B cell (primary cell): ENCODE measurements around the gene PACRG. TPM values are rescaled to one million over a fixed set of nuclear protein-coding genes. Genes with fewer than 3 reads are reported as not detected.

ENCODE experiments used
- ATAC-seq: fragments of 200-7000 bp; cut with Tn5 transposase; one replicate; pipeline ENCODE4 v1.10.0; 2021; ENCODE audit warnings: low read depth, mild to moderate bottlenecking, moderate number of reproducible peaks, moderate library complexity
- CTCF ChIA-PET: fragments of 350-600 bp; sonication (Branson Sonifier 250); formaldehyde crosslinking; loops from one replicate; lab custom pipeline; 2021; ENCODE audit warnings: antibody characterized with exemption, inconsistent platforms; lab: Charles Lee
- POLR2A ChIA-PET: fragments of 350-600 bp; sonication (Branson Sonifier 250); formaldehyde crosslinking; loops from one replicate; lab custom pipeline; 2021; ENCODE audit warnings: antibody characterized with exemption; lab: Charles Lee
- DNase-seq: peaks from one replicate; pipeline ENCODE4 v3.0.0; 2013
- H2AFZ ChIP-seq: 2 replicates; pipeline ENCODE4 v1.6.1; 2012; ENCODE audit warnings: mild to moderate bottlenecking, low read depth, low read length; ENCODE audit not compliant: insufficient read depth, poor library complexity, severe bottlenecking
- H3K27ac ChIP-seq, 2 donors: 1 replicate in 1 of 2; 2 replicates in 1 of 2; pipeline ENCODE4 v1.5.1; 2012 to 2013; ENCODE audit warnings: low read length in 2 of 2, mild to moderate bottlenecking in 2 of 2, moderate library complexity in 1 of 2
- H3K27me3 ChIP-seq, 4 experiments: fragments of 200-600 bp in 1 of 4; sonication (generic) in 1 of 4; replicated peaks in 1 of 4; 1 replicate in 2 of 4; 2 replicates in 2 of 4; pipeline versions ENCODE4 v1.6.1 to v1.7.0; 2013 to 2016; ENCODE audit warnings: low read length in 3 of 4, mild to moderate bottlenecking in 2 of 4, mixed read lengths in 1 of 4, moderate library complexity in 1 of 4; ENCODE audit not compliant: insufficient read depth in 4 of 4, control insufficient read depth in 3 of 4; ENCODE audit errors: control extremely low read depth in 1 of 4
- H3K36me3 ChIP-seq, 2 experiments: replicated peaks in 1 of 2; 1 replicate in 1 of 2; 2 replicates in 1 of 2; pipeline versions ENCODE4 v1.6.1 to v1.7.1; 2013; ENCODE audit warnings: low read length in 1 of 2; ENCODE audit not compliant: insufficient read depth in 2 of 2, control insufficient read depth in 1 of 2; ENCODE audit errors: control extremely low read depth in 1 of 2, extremely low read depth in 1 of 2
- H3K4me1 ChIP-seq, 2 donors: fragments of 200-600 bp in 1 of 2; sonication (generic) in 1 of 2; 1 replicate in 1 of 2; 2 replicates in 1 of 2; pipeline versions ENCODE4 v1.5.1 to v1.6.1; 2013 to 2017; ENCODE audit warnings: low read length in 2 of 2; ENCODE audit not compliant: control insufficient read depth in 2 of 2, insufficient read depth in 2 of 2
- H3K4me2 ChIP-seq: replicated peaks from 2 replicates; pipeline ENCODE3; 2012; ENCODE audit warnings: mild to moderate bottlenecking, low read depth, low read length; ENCODE audit not compliant: poor library complexity, severe bottlenecking
- H3K4me3 ChIP-seq, 5 experiments: fragments of 200-600 bp in 1 of 5; sonication (generic) in 1 of 5; 1 replicate in 3 of 5; 2 replicates in 2 of 5; pipeline versions ENCODE4 v1.5.1 to v1.7.0; 2011 to 2016; ENCODE audit warnings: low read length in 4 of 5, mild to moderate bottlenecking in 4 of 5, low read depth in 2 of 5, control low read depth in 1 of 5, moderate library complexity in 1 of 5; ENCODE audit not compliant: insufficient read depth in 1 of 5; ENCODE audit errors: control extremely low read depth in 1 of 5, extremely low read depth in 1 of 5
- H3K79me2 ChIP-seq: fragments of 200-600 bp; sonication (generic); one replicate; pipeline ENCODE4 v1.6.0; 2016; ENCODE audit warnings: low read length; ENCODE audit not compliant: control insufficient read depth, insufficient read depth
- H3K9ac ChIP-seq: fragments of 200-600 bp; sonication (generic); 2 replicates; pipeline ENCODE4 v1.6.1; 2017; ENCODE audit warnings: mild to moderate bottlenecking, low read length, moderate library complexity
- H3K9me3 ChIP-seq, 3 donors: one replicate each; pipeline versions ENCODE4 v1.6.1 to v1.7.1; 2013; ENCODE audit warnings: low read length in 2 of 3; ENCODE audit not compliant: control insufficient read depth in 2 of 3, insufficient read depth in 1 of 3; ENCODE audit errors: control extremely low read depth in 1 of 3
- H4K20me1 ChIP-seq: 2 replicates; pipeline ENCODE4 v1.6.0; 2012; ENCODE audit warnings: mild to moderate bottlenecking, low read length; ENCODE audit not compliant: insufficient read depth, control insufficient read depth, poor library complexity, severe bottlenecking
- H3K27ac Mint-ChIP-seq: one replicate; pipeline ENCODE4 v1.8.0; 2021; ENCODE audit warnings: mixed read lengths
- H3K27me3 Mint-ChIP-seq: one replicate; pipeline ENCODE4 v1.8.0; 2021; ENCODE audit warnings: mixed read lengths
- H3K4me1 Mint-ChIP-seq: one replicate; pipeline ENCODE4 v1.8.0; 2021; ENCODE audit warnings: mixed read lengths
- H3K4me3 Mint-ChIP-seq: one replicate; pipeline ENCODE4 v1.8.0; 2021; ENCODE audit warnings: mixed read lengths
- H3K9me3 Mint-ChIP-seq: one replicate; pipeline ENCODE4 v1.8.0; 2022; ENCODE audit warnings: mixed read lengths; ENCODE audit not compliant: insufficient read depth
- CTCF ChIP-seq: fragments of 200-600 bp; IDR thresholded peaks from one replicate; pipeline ENCODE4 v1.8.0; 2022; ENCODE audit warnings: antibody characterized with exemption, mild to moderate bottlenecking
- EZH2 ChIP-seq: IDR thresholded peaks from 2 replicates; pipeline ENCODE4 v1.6.1; 2012; ENCODE audit warnings: borderline replicate concordance, low read depth, mild to moderate bottlenecking, moderate library complexity, low read length; ENCODE audit not compliant: insufficient read depth, poor library complexity, severe bottlenecking
- WGBS: methylation state at CpG from one replicate; pipeline ENCODE4 v1.1.5; 2013; ENCODE audit warnings: missing lambda C conversion rate; ENCODE audit not compliant: insufficient coverage; 5-methylcytosine and 5-hydroxymethylcytosine counted together
- intact Hi-C: fragments of 100-400 bp; cut with micrococcal nuclease; formaldehyde crosslinking; loops from one replicate; pipeline ENCODE4 v1.10.0; 2022
- polyA plus RNA-seq: library from polyadenylated mRNA; depleted of rRNA; stranded (reverse); fragments of >200 nt; gene quantifications from 2 replicates; pipeline ENCODE4 v1.2.3, GENCODE V29; 2012
- total RNA-seq, 2 donors: library from RNA; stranded (reverse); fragments of 120-200 nt in 1 of 2; gene quantifications; 1 replicate in 1 of 2; 2 replicates in 1 of 2; pipeline versions ENCODE4 v1.2.3 to v1.2.4, GENCODE V29; 2013 to 2022

PACRG gene
- total and polyA plus RNA-seq, 2 donors (not counting 1 experiment from before 2014, with no cell fraction given) = not detected

DNA sequence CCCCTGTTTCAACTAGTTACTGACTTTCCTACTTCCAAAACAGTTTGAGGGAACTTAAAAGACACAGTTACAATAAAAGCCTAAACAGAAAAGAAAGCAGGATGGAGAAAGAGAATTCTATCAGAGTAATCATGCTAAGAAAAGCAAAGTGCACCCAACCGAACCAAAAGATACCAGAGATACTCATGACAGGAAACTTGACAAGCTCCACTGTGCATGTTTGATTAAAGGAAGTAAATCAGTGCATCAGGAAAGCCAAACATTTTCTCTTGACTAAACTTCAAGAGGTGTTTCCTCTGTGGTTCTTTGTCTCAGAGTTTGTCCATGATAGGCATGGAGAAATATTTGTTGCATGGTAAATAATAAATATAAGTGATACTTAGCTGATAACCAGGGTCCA lies 138.9 kb downstream of the PACRG start:
- Histone ChIP-seq H3K27ac (no peak overlapping the region), H3K4me2 (no peak overlapping the region), H4K20me1 (no peaks in the 10 kb centered on the region), H3K79me2 (no peaks in the 10 kb centered on the region), H3K4me1 (peaks cover 0 to 7% of the 10 kb centered on the region in 2 donors), H3K9ac (no peak overlapping the region), H3K36me3 (no peaks in the 10 kb centered on the region), H2AFZ (no peak overlapping the region), H3K27me3 (no peaks in the 10 kb centered on the region), H3K4me3 (no peak overlapping the region), H3K9me3 (peaks cover 0 to 6% (median 0%) of the 10 kb centered on the region in 3 donors)
- Mint-ChIP-seq H3K27me3 (no peaks in the 10 kb centered on the region), H3K4me1 (peaks cover 3% of the 10 kb centered on the region), H3K27ac (no peak overlapping the region), H3K4me3 (no peak overlapping the region), H3K9me3 (no peaks in the 10 kb centered on the region)
- no peak for TF ChIP-seq CTCF
- no peak for TF ChIP-seq EZH2
- 0% methylated on average over 1 of the region's 1 CpG for WGBS
- intact Hi-C loops = no loop called here
- ATAC-seq (no peak), DNase-seq (no peak)
- POLR2A ChIA-PET = no interaction called here
- CTCF ChIA-PET = interaction anchor here (0.7 kb wide), 1 partner anchor 974 kb away, joined by 3 read pairs; no protein-coding TSS in a partner anchor

- H3K27me3 Mint-ChIP-seq = no peaks in the 10 kb centered on the region
- 90% methylated on average over 11 of the region's 18 CpGs for WGBS
- CTCF ChIA-PET = no interaction called here
- POLR2A ChIA-PET = no interaction called here
- Histone ChIP-seq H3K9ac (no peak overlapping the region), H2AFZ (no peak overlapping the region), H3K27ac (no peak overlapping the region), H3K36me3 (no peaks in the 10 kb centered on the region), H3K4me3 (no peak overlapping the region), H3K4me2 (no peak overlapping the region), H3K4me1 (peaks cover 0 to 7% of the 10 kb centered on the region in 2 donors), H3K79me2 (no peaks in the 10 kb centered on the region), H3K27me3 (no peaks in the 10 kb centered on the region), H3K9me3 (peaks cover 0 to 6% (median 0%) of the 10 kb centered on the region in 3 donors), H4K20me1 (no peaks in the 10 kb centered on the region)
- intact Hi-C loops = no loop called here
- H3K4me1 Mint-ChIP-seq = peaks cover 3% of the 10 kb centered on the region
- no peak for TF ChIP-seq CTCF
- TF ChIP-seq EZH2 = no peak
- ATAC-seq (no peak), DNase-seq (no peak)
- H3K4me3 Mint-ChIP-seq = no peak overlapping the region
- H3K27ac Mint-ChIP-seq = no peak overlapping the region
- no peaks in the 10 kb centered on the region for H3K9me3 Mint-ChIP-seq
These were observed 140.6 kb downstream of the PACRG start for GRCh38 chr6:162868397-162868796.
